Esophagus muscularis mucosa (tissue), 4 donors: ENCODE data around the gene CLDN6.

ENCODE experiments used
- EP300 ChIP-seq: sonication (generic); formaldehyde crosslinking; IDR thresholded peaks from one replicate; pipeline ENCODE4 v1.6.1; 2017; ENCODE audit warnings: antibody characterized with exemption
- POLR2A ChIP-seq: fragments of 450-650 bp; IDR thresholded peaks from one replicate; pipeline ENCODE4 v1.6.1; 2017; ENCODE audit warnings: antibody characterized with exemption, moderate library complexity, mild to moderate bottlenecking, low read depth
- TF ChIP-seq, protein P1 (sequence below), 3 experiments: fragments of 200-600 bp in 2 of 3; fragments of 450-650 bp in 1 of 3; sonication (generic) in 2 of 3; IDR thresholded peaks; one replicate each; pipeline ENCODE4 v1.5.1; 2017 to 2019; ENCODE audit warnings: antibody characterized with exemption in 3 of 3, mild to moderate bottlenecking in 2 of 3, moderate library complexity in 1 of 3

DNA sequence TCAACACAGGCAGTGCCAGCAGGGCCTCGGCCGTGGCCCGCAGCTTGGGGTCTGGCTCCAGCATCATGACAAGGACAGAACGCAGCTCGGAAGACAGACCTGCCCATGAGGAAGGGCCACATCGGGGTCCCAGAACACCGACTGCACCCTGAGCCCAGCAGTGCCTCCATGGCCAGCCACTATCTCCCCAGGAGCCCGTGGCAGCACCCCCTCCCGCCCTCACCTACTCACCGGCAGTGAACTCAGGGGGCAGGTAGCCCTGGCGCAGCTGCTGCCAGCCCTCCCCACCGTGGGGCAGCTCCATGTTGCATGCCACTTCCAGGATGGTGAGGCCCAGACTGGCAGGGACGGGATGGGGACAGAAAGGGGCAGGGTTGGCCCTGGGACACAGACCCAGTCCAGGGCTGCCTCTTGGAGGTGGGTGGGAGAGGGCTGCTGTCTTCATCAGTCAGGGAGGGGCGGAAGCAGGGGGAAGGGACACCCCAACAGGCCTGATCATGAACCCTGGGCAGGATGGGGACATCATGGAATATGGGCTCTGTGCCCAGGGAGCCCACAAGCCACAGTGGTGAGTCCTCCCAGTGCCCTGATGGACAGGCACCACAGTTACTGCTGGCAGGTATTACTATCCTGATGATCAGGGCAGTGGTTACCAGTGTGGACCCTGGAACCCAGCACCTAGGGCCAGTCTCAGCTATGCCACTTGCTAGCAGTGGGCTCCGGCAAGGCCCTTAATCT lies 43.5 kb downstream of the CLDN6 start:
- TF ChIP-seq, protein P1, sequence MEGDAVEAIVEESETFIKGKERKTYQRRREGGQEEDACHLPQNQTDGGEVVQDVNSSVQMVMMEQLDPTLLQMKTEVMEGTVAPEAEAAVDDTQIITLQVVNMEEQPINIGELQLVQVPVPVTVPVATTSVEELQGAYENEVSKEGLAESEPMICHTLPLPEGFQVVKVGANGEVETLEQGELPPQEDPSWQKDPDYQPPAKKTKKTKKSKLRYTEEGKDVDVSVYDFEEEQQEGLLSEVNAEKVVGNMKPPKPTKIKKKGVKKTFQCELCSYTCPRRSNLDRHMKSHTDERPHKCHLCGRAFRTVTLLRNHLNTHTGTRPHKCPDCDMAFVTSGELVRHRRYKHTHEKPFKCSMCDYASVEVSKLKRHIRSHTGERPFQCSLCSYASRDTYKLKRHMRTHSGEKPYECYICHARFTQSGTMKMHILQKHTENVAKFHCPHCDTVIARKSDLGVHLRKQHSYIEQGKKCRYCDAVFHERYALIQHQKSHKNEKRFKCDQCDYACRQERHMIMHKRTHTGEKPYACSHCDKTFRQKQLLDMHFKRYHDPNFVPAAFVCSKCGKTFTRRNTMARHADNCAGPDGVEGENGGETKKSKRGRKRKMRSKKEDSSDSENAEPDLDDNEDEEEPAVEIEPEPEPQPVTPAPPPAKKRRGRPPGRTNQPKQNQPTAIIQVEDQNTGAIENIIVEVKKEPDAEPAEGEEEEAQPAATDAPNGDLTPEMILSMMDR (IDR thresholded peaks at IDR 0.05) = no peak
- no peak for TF ChIP-seq POLR2A
- TF ChIP-seq EP300 = no peak
